Measurements from ENCODE around the gene TPRX1. TPM values are rescaled to one million over a fixed set of nuclear protein-coding genes. Genes with fewer than 3 reads are reported as not detected.
"Not testable (repeated sequence)": the region's sequence is repeated elsewhere in the genome, so short reads cannot be mapped to it uniquely, and the experiment has no call there.

The TPRX1 gene
- polyA plus RNA-seq, 3 donors = not detected

- H3K79me2 ChIP-seq (ENCODE audit: insufficient read depth, low read length) = no peaks in the 10 kb centered on the region
- no peak overlapping the region for H3K4me3 ChIP-seq (replicated peaks in 1 of 3; ENCODE audit: low read depth in 2 of 3, low read length in 3 of 3)
- intact Hi-C loops (cut with micrococcal nuclease) = no loop called here
- H2AFZ ChIP-seq (ENCODE audit: insufficient read depth, low read depth, low read length, poor library complexity, severe bottlenecking) = no peak overlapping the region
- TF ChIP-seq, protein P1, sequence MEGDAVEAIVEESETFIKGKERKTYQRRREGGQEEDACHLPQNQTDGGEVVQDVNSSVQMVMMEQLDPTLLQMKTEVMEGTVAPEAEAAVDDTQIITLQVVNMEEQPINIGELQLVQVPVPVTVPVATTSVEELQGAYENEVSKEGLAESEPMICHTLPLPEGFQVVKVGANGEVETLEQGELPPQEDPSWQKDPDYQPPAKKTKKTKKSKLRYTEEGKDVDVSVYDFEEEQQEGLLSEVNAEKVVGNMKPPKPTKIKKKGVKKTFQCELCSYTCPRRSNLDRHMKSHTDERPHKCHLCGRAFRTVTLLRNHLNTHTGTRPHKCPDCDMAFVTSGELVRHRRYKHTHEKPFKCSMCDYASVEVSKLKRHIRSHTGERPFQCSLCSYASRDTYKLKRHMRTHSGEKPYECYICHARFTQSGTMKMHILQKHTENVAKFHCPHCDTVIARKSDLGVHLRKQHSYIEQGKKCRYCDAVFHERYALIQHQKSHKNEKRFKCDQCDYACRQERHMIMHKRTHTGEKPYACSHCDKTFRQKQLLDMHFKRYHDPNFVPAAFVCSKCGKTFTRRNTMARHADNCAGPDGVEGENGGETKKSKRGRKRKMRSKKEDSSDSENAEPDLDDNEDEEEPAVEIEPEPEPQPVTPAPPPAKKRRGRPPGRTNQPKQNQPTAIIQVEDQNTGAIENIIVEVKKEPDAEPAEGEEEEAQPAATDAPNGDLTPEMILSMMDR (IDR thresholded peaks at IDR 0.05) = no peak
- H3K4me1 Mint-ChIP-seq = no peaks in the 10 kb centered on the region
- peaks cover 3 to 16% (median 9%) of the 10 kb centered on the region in 7 donors for H3K9me3 Mint-ChIP-seq
- H3K9ac ChIP-seq (ENCODE audit: insufficient read depth, low read length, poor library complexity, severe bottlenecking) = no peak overlapping the region
- WGBS (ENCODE audit: insufficient coverage) = 94% methylated on average over 10 of the region's 10 CpGs
- H3K27ac Mint-ChIP-seq = peak overlapping the region in 1 of 7 donors; percentile 62
- no peaks in the 10 kb centered on the region for H3K36me3 Mint-ChIP-seq
- no peaks in the 10 kb centered on the region for H3K4me1 ChIP-seq (ENCODE audit: control insufficient read depth in 1 of 2, insufficient read depth in 2 of 2, low read length in 2 of 2)
- no peak overlapping the region for H3K4me2 ChIP-seq (replicated peaks; ENCODE audit: extremely low read depth, low read length, poor library complexity, severe bottlenecking)
- no peaks in the 10 kb centered on the region for H3K36me3 ChIP-seq (replicated peaks in 1 of 2; ENCODE audit: control insufficient read depth in 1 of 2, insufficient read depth in 2 of 2, low read length in 2 of 2)
- peaks cover 0 to 5% (median 5%) of the 10 kb centered on the region in 3 donors for H3K27me3 Mint-ChIP-seq (ENCODE audit: low read depth in 3 of 3)
- no peak overlapping the region for H3K4me3 Mint-ChIP-seq
- no peaks in the 10 kb centered on the region for H4K20me1 ChIP-seq (ENCODE audit: insufficient read depth, low read length)
- H3K27me3 ChIP-seq (ENCODE audit: control insufficient read depth in 2 of 2, insufficient read depth in 2 of 2, low read length in 2 of 2) = no peaks in the 10 kb centered on the region
- DNase-seq = no peak
- peaks cover 0 to 15% of the 10 kb centered on the region in 2 donors for H3K9me3 ChIP-seq (replicated peaks in 1 of 2; ENCODE audit: control insufficient read depth in 1 of 2, insufficient read depth in 1 of 2, low read length in 2 of 2)
- H3K27ac ChIP-seq (ENCODE audit: low read depth in 1 of 2, low read length in 2 of 2) = no peak overlapping the region
These were observed 962 bp upstream of the TPRX1 start for GRCh38 chr19:47805313-47805712.

DNA sequence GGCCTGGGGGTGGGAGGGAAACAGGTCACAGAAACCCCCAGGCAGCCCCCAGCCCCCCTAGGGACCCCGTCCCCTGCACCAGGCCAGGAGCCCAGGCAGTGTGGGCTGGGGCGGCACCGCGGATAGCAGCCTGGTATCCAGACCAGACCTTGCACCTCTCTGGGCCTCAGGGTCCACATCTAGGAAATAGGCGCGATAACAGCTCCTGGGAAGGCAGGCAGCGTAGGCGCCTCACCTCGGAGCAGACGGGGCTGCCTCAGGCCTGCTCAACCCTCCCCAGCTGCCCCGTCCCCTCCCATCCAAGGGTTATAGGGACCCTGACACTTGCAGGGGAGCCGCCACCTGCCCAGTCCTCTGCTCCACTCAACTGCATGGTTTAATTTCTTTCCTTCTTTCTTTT, 680 bp downstream of the TPRX1 start:
- H3K27me3 Mint-ChIP-seq (ENCODE audit: low read depth in 3 of 3); H3K4me1 ChIP-seq (ENCODE audit: control insufficient read depth in 1 of 2, insufficient read depth in 2 of 2, low read length in 2 of 2); H3K36me3 ChIP-seq (replicated peaks in 1 of 2; ENCODE audit: control insufficient read depth in 1 of 2, insufficient read depth in 2 of 2, low read length in 2 of 2); H3K4me1 Mint-ChIP-seq; intact Hi-C loops (cut with micrococcal nuclease); H3K4me3 ChIP-seq (replicated peaks in 1 of 3; ENCODE audit: low read depth in 2 of 3, low read length in 3 of 3); DNase-seq; H2AFZ ChIP-seq (ENCODE audit: insufficient read depth, low read depth, low read length, poor library complexity, severe bottlenecking); H3K27me3 ChIP-seq (ENCODE audit: control insufficient read depth in 2 of 2, insufficient read depth in 2 of 2, low read length in 2 of 2); H3K4me2 ChIP-seq (replicated peaks; ENCODE audit: extremely low read depth, low read length, poor library complexity, severe bottlenecking); H3K4me3 Mint-ChIP-seq; H4K20me1 ChIP-seq (ENCODE audit: insufficient read depth, low read length); H3K27ac Mint-ChIP-seq; H3K36me3 Mint-ChIP-seq; H3K9ac ChIP-seq (ENCODE audit: insufficient read depth, low read length, poor library complexity, severe bottlenecking); H3K79me2 ChIP-seq (ENCODE audit: insufficient read depth, low read length); H3K27ac ChIP-seq (ENCODE audit: low read depth in 1 of 2, low read length in 2 of 2): not testable (repeated sequence)
- no CpG with 5 or more reads among the region's 12 CpGs for WGBS (ENCODE audit: insufficient coverage)
- H3K9me3 Mint-ChIP-seq = peaks cover 3 to 16% (median 9%) of the 10 kb centered on the region in 7 donors
- peaks cover 0 to 15% of the 10 kb centered on the region in 2 donors for H3K9me3 ChIP-seq (replicated peaks in 1 of 2; ENCODE audit: control insufficient read depth in 1 of 2, insufficient read depth in 1 of 2, low read length in 2 of 2)

- H3K4me3 ChIP-seq (replicated peaks in 1 of 3; ENCODE audit: low read depth in 2 of 3, low read length in 3 of 3); H3K36me3 ChIP-seq (replicated peaks in 1 of 2; ENCODE audit: control insufficient read depth in 1 of 2, insufficient read depth in 2 of 2, low read length in 2 of 2); H3K4me3 Mint-ChIP-seq; H3K27ac ChIP-seq (ENCODE audit: low read depth in 1 of 2, low read length in 2 of 2); H3K36me3 Mint-ChIP-seq; H2AFZ ChIP-seq (ENCODE audit: insufficient read depth, low read depth, low read length, poor library complexity, severe bottlenecking); H4K20me1 ChIP-seq (ENCODE audit: insufficient read depth, low read length); H3K4me1 Mint-ChIP-seq; H3K4me1 ChIP-seq (ENCODE audit: control insufficient read depth in 1 of 2, insufficient read depth in 2 of 2, low read length in 2 of 2); H3K27ac Mint-ChIP-seq; H3K27me3 ChIP-seq (ENCODE audit: control insufficient read depth in 2 of 2, insufficient read depth in 2 of 2, low read length in 2 of 2); H3K79me2 ChIP-seq (ENCODE audit: insufficient read depth, low read length); DNase-seq; H3K27me3 Mint-ChIP-seq (ENCODE audit: low read depth in 3 of 3); H3K9ac ChIP-seq (ENCODE audit: insufficient read depth, low read length, poor library complexity, severe bottlenecking); H3K4me2 ChIP-seq (replicated peaks; ENCODE audit: extremely low read depth, low read length, poor library complexity, severe bottlenecking); intact Hi-C loops (cut with micrococcal nuclease): not testable (repeated sequence)
- H3K9me3 ChIP-seq (replicated peaks in 1 of 2; ENCODE audit: control insufficient read depth in 1 of 2, insufficient read depth in 1 of 2, low read length in 2 of 2) = peaks cover 0 to 15% of the 10 kb centered on the region in 2 donors
- 100% methylated on average over 1 of the region's 21 CpGs for WGBS (ENCODE audit: insufficient coverage)
- H3K9me3 Mint-ChIP-seq = peaks cover 3 to 16% (median 9%) of the 10 kb centered on the region in 7 donors
These were observed 1.2 kb downstream of the TPRX1 start for GRCh38 chr19:47803148-47803547.
